CD4-positive, alpha-beta T cell (primary cell): Measurements from ENCODE around the gene SORBS1. TPM values are rescaled to one million over a fixed set of nuclear protein-coding genes. Genes with fewer than 3 reads are reported as not detected.

Source experiments
- ATAC-seq: fragments of 200-7000 bp; cut with Tn5 transposase; one replicate; pipeline ENCODE4 v1.10.0; 2022; ENCODE audit warnings: mild to moderate bottlenecking; ENCODE audit not compliant: poor library complexity
- CTCF ChIA-PET: fragments of 350-600 bp; sonication (Branson Sonifier 250); formaldehyde crosslinking; loops from one replicate; lab custom pipeline; 2021; ENCODE audit warnings: antibody characterized with exemption, inconsistent platforms; lab: Charles Lee
- POLR2A ChIA-PET: fragments of 350-600 bp; sonication (Branson Sonifier 250); formaldehyde crosslinking; loops from one replicate; lab custom pipeline; 2021; ENCODE audit warnings: antibody characterized with exemption, inconsistent platforms; lab: Charles Lee
- DNase-seq, 14 experiments: peaks; one replicate each; pipeline ENCODE4 v3.0.0-alpha.2; 2013 to 2020; ENCODE audit warnings: mixed read lengths in 2 of 14
- H3K27ac ChIP-seq, 2 donors: one replicate each; pipeline versions ENCODE4 v1.5.1 to v1.7.0; 2013; ENCODE audit warnings: low read length in 2 of 2, low read depth in 1 of 2, mild to moderate bottlenecking in 1 of 2
- H3K27me3 ChIP-seq, 2 experiments: 1 replicate in 1 of 2; 2 replicates in 1 of 2; pipeline versions ENCODE4 v1.6.1 to v1.7.0; 2013; ENCODE audit warnings: low read length in 2 of 2, control low read depth in 1 of 2, mild to moderate bottlenecking in 1 of 2, moderate library complexity in 1 of 2; ENCODE audit not compliant: insufficient read depth in 2 of 2, control insufficient read depth in 1 of 2
- H3K36me3 ChIP-seq: one replicate; pipeline ENCODE4 v1.6.1; 2013; ENCODE audit warnings: low read length, control low read depth; ENCODE audit not compliant: insufficient read depth
- H3K4me1 ChIP-seq: one replicate; pipeline ENCODE4 v1.6.1; 2013; ENCODE audit warnings: low read length, control low read depth; ENCODE audit not compliant: insufficient read depth
- H3K4me3 ChIP-seq: one replicate; pipeline ENCODE4 v1.5.1; 2013; ENCODE audit warnings: mild to moderate bottlenecking, low read length, moderate library complexity
- H3K9me3 ChIP-seq, 2 experiments: 1 replicate in 1 of 2; 2 replicates in 1 of 2; pipeline versions ENCODE4 v1.6.1 to v1.7.0; 2013; ENCODE audit warnings: low read length in 2 of 2, mild to moderate bottlenecking in 2 of 2, control low read depth in 1 of 2, moderate library complexity in 1 of 2; ENCODE audit not compliant: control insufficient read depth in 1 of 2, insufficient read depth in 1 of 2
- H3K27ac Mint-ChIP-seq: one replicate; pipeline ENCODE4 v1.8.0; 2020; ENCODE audit warnings: mixed read lengths
- H3K27me3 Mint-ChIP-seq: one replicate; pipeline ENCODE4 v1.8.0; 2021; ENCODE audit warnings: mixed read lengths
- H3K36me3 Mint-ChIP-seq: one replicate; pipeline ENCODE4 v1.8.0; 2021; ENCODE audit warnings: low read depth, mixed read lengths
- H3K4me1 Mint-ChIP-seq: one replicate; pipeline ENCODE4 v1.8.0; 2021; ENCODE audit warnings: low read depth, mixed read lengths
- H3K4me3 Mint-ChIP-seq: one replicate; pipeline ENCODE4 v1.8.0; 2020; ENCODE audit warnings: mild to moderate bottlenecking, mixed read lengths
- H3K9me3 Mint-ChIP-seq: one replicate; pipeline ENCODE4 v1.8.0; 2020; ENCODE audit warnings: mixed read lengths
- intact Hi-C, 2 experiments: fragments of 100-400 bp; cut with DNase I in 1 of 2; cut with micrococcal nuclease in 1 of 2; formaldehyde crosslinking; loops; one replicate each; pipeline versions ENCODE4 v1.15.1 to v1.9.0; 2023 to 2025; cut with DNase I, micrococcal nuclease
- total RNA-seq, 174 experiments: library from RNA in 2 of 174; stranded (reverse) in 2 of 174; gene quantifications; one replicate each; pipeline ENCODE4 v1.2.3 and lab custom pipeline; 2021 to 2026
- TF ChIP-seq, protein P1 (sequence below): fragments of 200-600 bp; IDR thresholded peaks from one replicate; pipeline ENCODE4 v1.8.0; 2022; ENCODE audit warnings: antibody characterized with exemption, mild to moderate bottlenecking

SORBS1 gene
- total RNA-seq, 2 experiments from 2014 or later: 1.4 to 1.8 TPM

DNA sequence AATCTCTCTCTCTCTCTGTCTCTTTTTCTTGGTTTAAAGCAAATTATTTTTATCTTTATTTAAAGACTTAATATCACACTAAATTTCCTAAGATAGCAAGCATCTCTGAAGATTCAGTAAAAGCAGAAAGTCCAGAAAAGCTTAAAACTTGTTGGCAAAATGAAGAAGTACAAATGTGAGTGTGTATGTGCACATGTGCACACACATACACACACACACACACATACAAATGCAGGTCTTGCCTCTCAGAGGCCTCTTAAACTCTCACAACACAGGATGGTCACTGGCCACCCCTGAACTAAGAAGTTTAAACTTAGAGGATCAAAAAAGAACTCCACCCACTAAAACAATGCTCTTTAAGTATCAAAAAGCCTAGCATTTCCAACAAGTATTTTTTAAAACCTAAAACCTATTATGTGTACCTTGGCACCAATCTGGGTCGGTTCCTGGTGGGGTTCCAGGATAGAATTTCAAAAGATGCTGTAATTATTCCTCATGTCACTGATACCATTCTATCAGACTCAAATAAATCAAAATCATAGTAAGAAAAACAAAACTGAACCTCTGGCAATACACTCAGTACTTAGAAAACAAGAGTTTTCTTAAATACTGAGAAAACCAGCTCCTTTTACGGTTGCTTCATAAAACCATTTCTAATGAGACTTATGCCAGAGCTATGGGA, 55.0 kb downstream of the SORBS1 start:
- no peaks in the 10 kb centered on the region for H3K9me3 Mint-ChIP-seq
- no peaks in the 10 kb centered on the region for H3K4me1 Mint-ChIP-seq
- Histone ChIP-seq H3K27me3 (peaks cover 0 to 7% of the 10 kb centered on the region in 2 experiments), H3K27ac (no peak overlapping the region), H3K4me3 (no peak overlapping the region), H3K4me1 (no peaks in the 10 kb centered on the region), H3K9me3 (no peaks in the 10 kb centered on the region), H3K36me3 (no peaks in the 10 kb centered on the region)
- ChIA-PET POLR2A (no interaction called here), CTCF (no interaction called here)
- no peaks in the 10 kb centered on the region for H3K27me3 Mint-ChIP-seq
- TF ChIP-seq, protein P1, sequence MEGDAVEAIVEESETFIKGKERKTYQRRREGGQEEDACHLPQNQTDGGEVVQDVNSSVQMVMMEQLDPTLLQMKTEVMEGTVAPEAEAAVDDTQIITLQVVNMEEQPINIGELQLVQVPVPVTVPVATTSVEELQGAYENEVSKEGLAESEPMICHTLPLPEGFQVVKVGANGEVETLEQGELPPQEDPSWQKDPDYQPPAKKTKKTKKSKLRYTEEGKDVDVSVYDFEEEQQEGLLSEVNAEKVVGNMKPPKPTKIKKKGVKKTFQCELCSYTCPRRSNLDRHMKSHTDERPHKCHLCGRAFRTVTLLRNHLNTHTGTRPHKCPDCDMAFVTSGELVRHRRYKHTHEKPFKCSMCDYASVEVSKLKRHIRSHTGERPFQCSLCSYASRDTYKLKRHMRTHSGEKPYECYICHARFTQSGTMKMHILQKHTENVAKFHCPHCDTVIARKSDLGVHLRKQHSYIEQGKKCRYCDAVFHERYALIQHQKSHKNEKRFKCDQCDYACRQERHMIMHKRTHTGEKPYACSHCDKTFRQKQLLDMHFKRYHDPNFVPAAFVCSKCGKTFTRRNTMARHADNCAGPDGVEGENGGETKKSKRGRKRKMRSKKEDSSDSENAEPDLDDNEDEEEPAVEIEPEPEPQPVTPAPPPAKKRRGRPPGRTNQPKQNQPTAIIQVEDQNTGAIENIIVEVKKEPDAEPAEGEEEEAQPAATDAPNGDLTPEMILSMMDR: no peak
- intact Hi-C loops: no loop called here
- no peak overlapping the region for H3K27ac Mint-ChIP-seq
- no peak overlapping the region for H3K4me3 Mint-ChIP-seq
- DNase-seq: no peak
- no peak for ATAC-seq
- H3K36me3 Mint-ChIP-seq: no peaks in the 10 kb centered on the region

DNA sequence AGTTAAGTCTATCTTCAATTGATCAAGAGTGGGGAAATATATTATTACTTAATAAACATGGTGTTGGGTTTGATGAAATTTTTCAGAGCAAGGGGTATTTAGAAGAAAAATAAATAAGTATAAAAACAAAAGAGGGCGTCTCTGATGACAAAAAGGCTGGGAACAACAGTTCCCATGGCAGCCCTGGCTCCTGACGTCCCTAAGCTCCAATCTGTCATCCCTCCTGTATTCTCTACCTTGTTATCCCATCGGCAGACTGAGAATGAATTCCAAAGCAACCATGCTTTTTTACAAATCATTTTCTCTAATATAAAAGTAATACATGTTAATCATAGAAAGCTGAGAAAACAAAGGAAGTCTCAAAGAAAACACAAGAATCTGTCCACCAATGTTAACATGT, 55.5 kb downstream of the SORBS1 start:
- H3K4me1 ChIP-seq: no peaks in the 10 kb centered on the region
- CTCF ChIA-PET: no interaction called here
- POLR2A ChIA-PET: no interaction called here

DNA sequence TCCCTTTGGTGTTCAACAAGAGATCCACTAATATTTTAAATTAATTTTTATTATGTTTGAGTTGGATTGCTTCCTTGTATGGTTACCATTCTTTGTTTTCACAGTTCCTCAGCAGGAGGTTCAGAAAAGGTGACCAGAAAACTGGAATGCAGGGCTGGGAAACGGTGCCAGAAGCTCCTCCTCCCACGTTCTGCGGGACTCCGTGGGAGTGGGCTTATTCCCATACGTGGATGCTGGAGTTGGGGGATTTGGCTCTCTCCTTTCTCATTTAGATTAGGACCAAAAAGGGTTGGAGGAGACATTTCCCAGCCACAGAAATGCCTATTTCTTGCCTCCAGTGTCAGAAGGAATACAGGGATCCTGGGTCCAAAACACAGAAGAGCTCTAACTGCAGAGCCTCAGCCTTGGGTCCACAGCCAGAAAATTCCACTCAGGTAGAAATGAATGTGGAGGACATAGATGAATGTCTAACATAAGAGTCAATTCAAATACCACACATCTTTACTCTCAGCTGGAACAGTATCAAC, 56.0 kb downstream of the SORBS1 start:
- Histone ChIP-seq H3K27me3 (peaks cover 0 to 7% of the 10 kb centered on the region in 2 experiments), H3K4me3 (no peak overlapping the region), H3K9me3 (no peaks in the 10 kb centered on the region), H3K27ac (no peak overlapping the region), H3K4me1 (no peaks in the 10 kb centered on the region), H3K36me3 (no peaks in the 10 kb centered on the region)
- no peak for ATAC-seq
- H3K4me3 Mint-ChIP-seq: no peak overlapping the region
- H3K9me3 Mint-ChIP-seq: no peaks in the 10 kb centered on the region
- no peaks in the 10 kb centered on the region for H3K27me3 Mint-ChIP-seq
- intact Hi-C loops: no loop called here
- H3K4me1 Mint-ChIP-seq: no peaks in the 10 kb centered on the region
- no peaks in the 10 kb centered on the region for H3K36me3 Mint-ChIP-seq
- ChIA-PET CTCF (no interaction called here), POLR2A (no interaction called here)
- no peak for DNase-seq
- TF ChIP-seq, protein P1: no peak
- H3K27ac Mint-ChIP-seq: no peak overlapping the region

More for the DNA sequence above, 55.5 kb downstream of the SORBS1 start:
- Mint-ChIP-seq H3K9me3 (no peaks in the 10 kb centered on the region), H3K36me3 (no peaks in the 10 kb centered on the region), H3K4me1 (no peaks in the 10 kb centered on the region), H3K27ac (no peak overlapping the region), H3K4me3 (no peak overlapping the region), H3K27me3 (no peaks in the 10 kb centered on the region)
- Histone ChIP-seq H3K27ac (no peak overlapping the region), H3K36me3 (no peaks in the 10 kb centered on the region), H3K27me3 (peaks cover 0 to 7% of the 10 kb centered on the region in 2 experiments), H3K4me3 (no peak overlapping the region), H3K9me3 (no peaks in the 10 kb centered on the region)
- ATAC-seq: no peak
- no peak for DNase-seq
- intact Hi-C loops: no loop called here
- TF ChIP-seq, protein P1: no peak
